ENCODE results near the gene CCNT1.
"Not testable (repeated sequence)": the region's sequence is repeated elsewhere in the genome, so short reads cannot be mapped to it uniquely, and the experiment has no call there.

CCNT1 gene

DNA sequence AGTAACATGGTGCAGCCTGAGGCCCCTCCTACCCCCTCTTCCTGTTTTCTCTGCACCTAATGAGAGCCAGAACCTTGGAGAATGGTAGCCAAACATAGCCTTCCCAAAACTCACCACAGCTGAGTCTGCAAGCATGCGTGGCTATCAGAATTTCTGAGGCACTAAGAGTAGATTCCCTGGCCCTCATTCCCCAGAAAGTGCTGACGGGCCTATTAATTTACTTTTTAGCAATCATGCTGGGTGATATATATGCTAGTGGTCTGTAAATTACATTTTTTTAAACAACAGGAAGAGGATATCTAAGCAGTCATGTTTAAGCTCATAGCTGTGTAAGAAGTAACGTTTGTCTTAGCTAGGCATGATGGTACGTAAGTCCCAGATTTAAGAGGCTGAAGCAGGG lies 64.8 kb downstream of the CCNT1 start:
- DNase-seq (ENCODE audit: low spot score) = no peak
- TF ChIP-seq, protein P1, sequence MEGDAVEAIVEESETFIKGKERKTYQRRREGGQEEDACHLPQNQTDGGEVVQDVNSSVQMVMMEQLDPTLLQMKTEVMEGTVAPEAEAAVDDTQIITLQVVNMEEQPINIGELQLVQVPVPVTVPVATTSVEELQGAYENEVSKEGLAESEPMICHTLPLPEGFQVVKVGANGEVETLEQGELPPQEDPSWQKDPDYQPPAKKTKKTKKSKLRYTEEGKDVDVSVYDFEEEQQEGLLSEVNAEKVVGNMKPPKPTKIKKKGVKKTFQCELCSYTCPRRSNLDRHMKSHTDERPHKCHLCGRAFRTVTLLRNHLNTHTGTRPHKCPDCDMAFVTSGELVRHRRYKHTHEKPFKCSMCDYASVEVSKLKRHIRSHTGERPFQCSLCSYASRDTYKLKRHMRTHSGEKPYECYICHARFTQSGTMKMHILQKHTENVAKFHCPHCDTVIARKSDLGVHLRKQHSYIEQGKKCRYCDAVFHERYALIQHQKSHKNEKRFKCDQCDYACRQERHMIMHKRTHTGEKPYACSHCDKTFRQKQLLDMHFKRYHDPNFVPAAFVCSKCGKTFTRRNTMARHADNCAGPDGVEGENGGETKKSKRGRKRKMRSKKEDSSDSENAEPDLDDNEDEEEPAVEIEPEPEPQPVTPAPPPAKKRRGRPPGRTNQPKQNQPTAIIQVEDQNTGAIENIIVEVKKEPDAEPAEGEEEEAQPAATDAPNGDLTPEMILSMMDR (IDR thresholded peaks at IDR 0.05; ENCODE audit: extremely low read depth, missing control alignments) = no peak

DNA sequence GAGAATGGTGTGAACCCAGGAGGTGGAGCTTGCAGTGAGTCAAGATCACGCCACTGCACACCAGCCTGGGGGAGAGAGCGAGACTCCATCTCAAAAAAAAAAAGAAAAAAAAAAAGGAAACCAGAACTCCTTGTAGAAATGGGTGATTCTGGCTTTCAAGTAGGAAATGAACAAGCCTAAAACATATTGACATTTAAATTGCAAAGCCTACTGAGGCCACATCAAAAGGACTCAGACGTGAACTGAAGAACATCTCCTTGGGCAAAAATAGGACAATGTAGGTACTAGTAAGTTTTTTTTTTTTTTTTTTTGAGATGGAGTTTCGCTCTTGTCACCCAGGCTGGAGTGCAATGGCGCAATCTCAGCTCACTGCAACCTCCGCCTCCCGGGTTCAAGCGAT lies 71.2 kb downstream of the CCNT1 start:
- DNase-seq (ENCODE audit: low spot score) = not testable (repeated sequence)

DNA sequence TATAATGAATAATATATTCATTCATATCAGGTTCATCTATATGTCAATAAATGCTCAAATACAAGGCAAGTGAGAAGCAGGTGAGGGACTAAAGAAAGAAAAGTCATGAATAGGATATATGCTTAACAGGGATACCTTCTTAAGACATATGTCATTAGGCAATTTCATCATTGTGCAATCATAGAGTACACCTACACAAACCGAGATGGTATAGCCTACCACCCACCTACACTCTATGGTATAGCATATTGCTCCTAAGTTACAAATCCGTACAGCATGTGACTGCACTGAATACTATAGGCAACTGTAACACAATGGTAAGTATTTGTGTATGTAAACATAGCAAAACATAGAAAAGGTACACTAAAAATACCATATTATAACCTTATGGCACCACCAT lies 73.5 kb downstream of the CCNT1 start:
- TF ChIP-seq, protein P1 (IDR thresholded peaks at IDR 0.05; ENCODE audit: extremely low read depth, missing control alignments) = no peak
- DNase-seq (ENCODE audit: low spot score) = no peak

DNA sequence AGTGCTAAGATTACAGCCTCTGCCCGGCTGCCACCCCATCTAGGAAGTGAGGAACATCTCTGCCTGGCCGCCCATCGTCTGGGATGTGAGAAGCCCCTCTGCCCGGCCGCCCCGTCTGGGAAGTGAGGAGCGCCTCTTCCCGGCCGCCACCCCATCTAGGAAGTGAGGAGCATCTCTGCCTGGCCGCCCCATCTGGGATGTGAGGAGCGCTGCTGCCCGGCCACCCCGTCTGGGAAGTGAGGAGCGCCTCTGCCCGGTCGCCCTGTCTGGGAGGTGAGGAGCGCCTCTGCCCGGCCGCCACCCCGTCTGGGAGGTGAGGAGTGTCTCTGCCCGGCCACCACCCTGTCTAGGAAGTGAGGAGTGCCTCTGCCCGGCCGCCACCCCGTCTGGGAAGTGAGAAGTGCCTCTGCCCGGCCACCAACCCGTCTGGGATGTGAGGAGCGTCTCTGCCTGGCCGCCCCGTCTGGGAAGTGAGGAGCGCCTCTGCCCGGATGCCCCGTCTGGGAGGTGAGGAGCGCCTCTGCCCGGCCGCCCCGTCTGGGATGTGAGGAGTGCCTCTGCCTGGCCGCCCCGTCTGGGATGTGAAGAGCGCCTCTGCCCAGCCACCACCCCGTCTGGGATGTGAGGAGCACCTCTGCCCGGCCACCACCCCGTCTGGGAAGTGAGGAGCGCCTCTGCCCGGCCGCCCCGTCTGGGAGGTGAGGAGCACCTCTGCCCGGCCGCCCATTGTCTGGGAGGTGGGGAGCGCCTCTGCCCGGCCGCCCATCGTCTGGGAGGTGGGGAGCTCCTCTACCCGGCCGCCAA lies 74.6 kb downstream of the CCNT1 start:
- DNase-seq (ENCODE audit: low spot score) = not testable (repeated sequence)

DNA sequence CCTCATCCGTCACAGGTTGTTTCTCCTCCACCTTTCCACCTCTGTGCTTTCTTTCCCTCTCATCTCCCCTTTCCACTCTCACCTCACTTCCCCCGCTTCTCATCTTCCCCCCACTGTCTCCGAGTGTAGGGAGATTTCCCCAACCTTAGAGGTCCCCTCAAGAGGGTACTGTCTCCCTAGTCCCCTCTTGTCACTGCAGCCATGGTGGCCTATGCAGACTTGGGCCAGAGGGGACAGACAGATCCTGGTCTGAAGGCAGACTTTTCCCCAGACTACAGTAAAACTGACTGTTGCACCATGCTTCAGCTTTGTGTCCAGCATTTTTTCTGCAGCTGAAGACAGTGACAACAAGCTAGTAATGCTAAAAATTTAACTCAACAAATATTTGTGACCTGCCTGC lies 75.7 kb downstream of the CCNT1 start:
- TF ChIP-seq, protein P1 (IDR thresholded peaks at IDR 0.05; ENCODE audit: extremely low read depth, missing control alignments) = no peak
- no peak for DNase-seq (ENCODE audit: low spot score)

DNA sequence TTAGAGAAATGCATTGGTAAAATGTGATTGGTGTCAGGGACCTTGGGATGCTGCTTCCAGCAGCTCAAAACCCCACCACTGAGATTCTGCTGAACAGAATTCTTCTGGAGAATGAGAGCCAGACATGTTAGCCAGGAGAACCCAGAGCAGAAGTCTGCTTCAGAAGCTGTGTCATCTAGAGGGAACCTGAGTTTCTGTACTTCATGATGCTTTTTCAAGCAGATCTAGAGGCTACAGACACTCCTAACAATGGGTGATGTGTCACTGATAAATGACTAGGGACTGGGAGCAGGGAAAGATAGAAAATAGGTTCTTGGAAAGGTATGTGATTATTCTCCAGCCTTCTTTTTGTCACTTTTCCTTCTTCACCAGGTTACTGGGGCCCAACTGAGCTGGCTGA lies 76.1 kb downstream of the CCNT1 start:
- DNase-seq (ENCODE audit: low spot score) = no peak
- TF ChIP-seq, protein P1 (IDR thresholded peaks at IDR 0.05; ENCODE audit: extremely low read depth, missing control alignments) = no peak
